ENCODE data around the gene KNL1.

DNA sequence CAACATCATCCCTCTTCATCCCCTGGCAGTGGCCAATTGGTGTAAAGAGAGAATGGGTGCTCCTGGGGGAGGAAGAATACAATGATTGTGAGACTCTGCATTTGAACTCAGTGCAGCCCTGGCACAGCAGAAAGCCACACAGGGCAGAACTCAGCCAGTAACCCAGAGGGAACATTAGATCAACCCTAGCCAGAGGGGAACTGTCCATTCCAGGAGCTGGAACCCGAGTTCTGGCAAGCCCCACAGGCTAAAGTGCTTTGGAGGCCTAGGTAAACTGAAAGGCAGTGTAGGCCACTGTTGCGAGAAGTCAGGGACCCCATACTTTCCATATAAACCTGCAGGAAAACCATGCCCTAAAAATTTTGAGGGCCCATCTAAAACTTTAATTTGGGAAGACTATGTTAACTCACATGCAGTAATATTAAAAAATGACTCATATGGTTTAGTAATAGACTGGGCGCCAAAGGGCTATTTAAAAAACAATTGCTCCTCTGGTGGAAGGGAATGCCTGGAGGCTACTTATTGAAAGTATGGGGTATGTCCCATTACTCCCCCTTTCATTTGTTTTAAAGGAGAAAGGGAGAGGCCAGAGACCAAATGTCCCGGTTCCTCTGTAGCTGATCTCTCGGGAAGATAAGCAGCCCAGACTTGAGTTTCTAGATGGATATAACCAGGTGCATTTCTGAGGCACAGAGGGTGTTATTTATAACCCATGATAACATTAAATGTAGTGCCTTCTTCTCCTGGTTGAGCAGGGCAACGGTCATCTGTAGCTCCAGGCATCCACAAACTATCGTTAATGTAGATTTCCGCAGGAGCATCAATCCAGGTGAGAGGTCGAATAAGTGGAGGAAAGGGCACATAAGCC, 95.1 kb downstream of the KNL1 start:
- TF ChIP-seq ZNF274 (IDR thresholded peaks at IDR 0.05; ENCODE audit: insufficient read depth, insufficient read length) (no peak), SIN3A (IDR thresholded peaks at IDR 0.05; ENCODE audit: low read depth, low read length) (no peak), POLR2A (IDR thresholded peaks at IDR 0.05; ENCODE audit: low read depth, low read length) (no peak), NFIC (IDR thresholded peaks at IDR 0.05; ENCODE audit: low read depth, low read length) (no peak)

Measured in GM12878 (cell line).